ENCODE data around the gene SMAP2. TPM values are rescaled to one million over a fixed set of nuclear protein-coding genes. Genes with fewer than 3 reads are reported as not detected.
A peak's percentile ranks its signal among the peaks of the same experiment; 100 is the strongest.
"Not testable (repeated sequence)": the region's sequence is repeated elsewhere in the genome, so short reads cannot be mapped to it uniquely, and the experiment has no call there.

SMAP2 gene
- total RNA-seq, 2 experiments from 2014 or later = 116 to 145 TPM

DNA sequence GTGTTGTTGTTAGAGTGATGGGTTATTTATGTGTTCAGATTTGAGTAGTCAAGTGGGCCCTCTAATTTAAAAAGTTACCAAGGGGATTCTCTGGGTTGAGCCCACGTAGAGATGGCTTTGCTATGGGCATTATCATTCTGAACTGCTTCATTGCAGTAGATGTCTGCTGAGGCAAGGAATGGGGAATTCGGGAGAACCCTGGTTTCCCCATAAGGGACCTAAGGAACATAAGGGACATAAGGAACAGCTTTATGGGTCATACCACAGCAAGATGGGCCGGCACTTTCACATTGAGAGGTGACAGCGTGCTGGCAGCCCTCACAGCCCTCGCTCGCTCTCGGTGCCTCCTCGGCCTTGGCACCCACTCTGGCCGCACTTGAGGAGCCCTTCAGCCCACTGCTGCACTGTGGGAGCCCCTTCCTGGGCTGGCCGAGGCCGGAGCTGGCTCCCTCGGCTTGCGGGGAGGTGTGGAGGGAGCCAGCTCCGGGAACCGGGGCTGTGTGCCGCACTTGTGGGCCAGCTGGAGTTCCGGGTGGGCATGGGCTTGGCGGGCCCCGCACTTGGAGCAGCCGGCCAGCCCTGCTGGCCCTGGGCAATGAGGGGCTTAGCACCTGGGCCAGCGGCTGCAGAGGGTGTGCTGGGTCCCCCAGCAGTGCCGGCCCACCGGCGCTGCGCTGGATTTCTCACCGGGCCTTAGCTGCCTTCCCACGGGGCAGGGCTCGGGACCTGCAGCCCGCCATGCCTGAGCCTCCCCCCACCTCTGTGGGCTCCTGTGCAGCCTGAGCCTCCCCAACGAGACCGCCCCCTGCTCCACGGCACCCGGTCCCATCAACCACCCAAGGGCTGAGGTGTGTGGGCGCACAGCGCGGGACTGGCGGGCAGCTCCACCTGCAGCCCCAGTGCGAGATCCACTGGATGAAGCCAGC lies 14.1 kb downstream of the SMAP2 start:
- DNase-seq; H3K27me3 Mint-ChIP-seq; H3K9me3 Mint-ChIP-seq (ENCODE audit: low read depth); ATAC-seq: not testable (repeated sequence)
- H3K4me3 Mint-ChIP-seq = peak overlapping the region; percentile 88
- H3K36me3 Mint-ChIP-seq = peaks cover 51% of the 10 kb centered on the region
- H3K27ac Mint-ChIP-seq = peak overlapping the region; percentile 98
- CTCF ChIA-PET = interaction anchor here (1.8 to 6.5 kb wide), 8 partner anchors 10 to 72 kb away, joined by 3 to 40 read pairs (median 16); partner anchors contain the start of genes COL9A2 and SMAP2
- H3K4me1 Mint-ChIP-seq = peaks cover 92% of the 10 kb centered on the region

DNA sequence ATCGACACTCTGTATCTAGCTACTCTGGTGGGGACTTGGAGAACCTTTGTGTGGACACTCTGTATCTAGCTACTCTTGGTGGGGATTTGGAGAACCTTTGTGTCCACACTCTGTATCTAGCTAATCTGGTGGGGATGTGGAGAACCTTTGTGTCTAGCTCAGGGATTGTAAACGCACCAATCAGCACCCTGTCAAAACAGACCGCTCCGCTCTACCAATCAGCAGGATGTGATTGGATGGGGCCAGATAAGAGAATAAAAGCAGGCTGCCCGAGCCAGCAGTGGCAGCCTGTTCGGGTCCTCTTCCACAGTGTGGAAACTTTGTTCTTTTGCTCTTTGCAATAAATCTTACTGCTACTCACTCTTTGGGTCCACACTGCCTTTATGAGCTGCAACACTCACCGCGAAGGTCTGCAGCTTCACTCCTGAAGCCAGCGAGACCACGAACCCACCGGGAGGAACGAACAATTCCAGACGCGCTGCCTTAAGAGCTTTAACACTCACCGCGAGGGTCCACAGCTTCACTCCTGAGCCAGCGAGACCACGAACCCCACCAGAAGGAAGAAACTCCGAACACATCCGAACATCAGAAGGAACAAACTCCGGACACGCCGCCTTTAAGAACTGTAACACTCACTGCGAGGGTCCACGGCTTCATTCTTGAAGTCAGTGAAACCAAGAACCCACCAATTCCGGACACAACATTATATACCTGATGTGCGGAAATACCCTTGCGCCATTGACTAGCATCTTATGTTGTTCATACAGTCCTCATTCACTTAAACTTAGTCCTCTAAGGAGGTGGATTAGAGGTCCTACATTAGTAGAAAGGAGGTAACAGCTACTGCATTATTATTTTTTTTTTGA lies 15.2 kb downstream of the SMAP2 start:
- ATAC-seq (peak; percentile 3), DNase-seq (peak; percentile 70)
- peak overlapping the region; percentile 88 for H3K4me3 Mint-ChIP-seq
- CTCF ChIA-PET = interaction anchor here (1.5 to 6.8 kb wide), 4 partner anchors 11 to 245 kb away, joined by 3 to 32 read pairs (median 10); no protein-coding TSS in a partner anchor
- not testable (repeated sequence) for H3K27me3 Mint-ChIP-seq; H3K9me3 Mint-ChIP-seq (ENCODE audit: low read depth)
- H3K36me3 Mint-ChIP-seq = peaks cover 45% of the 10 kb centered on the region
- H3K27ac Mint-ChIP-seq = peak overlapping the region; percentile 93
- peaks cover 90% of the 10 kb centered on the region for H3K4me1 Mint-ChIP-seq

DNA sequence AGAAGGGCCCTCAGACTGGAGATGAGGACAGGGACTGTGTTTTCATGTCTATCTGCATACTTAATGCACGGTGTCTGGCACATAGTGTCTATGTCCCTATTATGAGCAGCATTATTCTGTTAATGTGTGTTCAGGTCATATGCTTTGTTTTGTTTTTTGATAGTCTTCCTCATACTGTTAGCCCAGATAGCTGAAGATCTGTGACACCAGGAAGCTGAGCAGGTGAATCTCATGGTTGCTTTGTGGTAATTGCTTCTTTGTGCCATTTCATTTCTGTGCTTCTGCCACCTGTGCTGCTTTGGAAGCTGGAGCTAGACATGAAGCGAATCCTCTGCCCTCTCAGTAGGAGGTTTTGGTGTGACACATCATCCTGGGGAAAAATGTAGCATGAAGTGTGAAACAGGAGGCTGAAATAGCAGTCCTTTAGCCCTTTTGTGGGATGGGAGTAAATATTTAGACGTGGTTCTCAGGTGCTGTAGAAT lies 15.8 kb downstream of the SMAP2 start:
- peaks cover 43% of the 10 kb centered on the region for H3K36me3 Mint-ChIP-seq

DNA sequence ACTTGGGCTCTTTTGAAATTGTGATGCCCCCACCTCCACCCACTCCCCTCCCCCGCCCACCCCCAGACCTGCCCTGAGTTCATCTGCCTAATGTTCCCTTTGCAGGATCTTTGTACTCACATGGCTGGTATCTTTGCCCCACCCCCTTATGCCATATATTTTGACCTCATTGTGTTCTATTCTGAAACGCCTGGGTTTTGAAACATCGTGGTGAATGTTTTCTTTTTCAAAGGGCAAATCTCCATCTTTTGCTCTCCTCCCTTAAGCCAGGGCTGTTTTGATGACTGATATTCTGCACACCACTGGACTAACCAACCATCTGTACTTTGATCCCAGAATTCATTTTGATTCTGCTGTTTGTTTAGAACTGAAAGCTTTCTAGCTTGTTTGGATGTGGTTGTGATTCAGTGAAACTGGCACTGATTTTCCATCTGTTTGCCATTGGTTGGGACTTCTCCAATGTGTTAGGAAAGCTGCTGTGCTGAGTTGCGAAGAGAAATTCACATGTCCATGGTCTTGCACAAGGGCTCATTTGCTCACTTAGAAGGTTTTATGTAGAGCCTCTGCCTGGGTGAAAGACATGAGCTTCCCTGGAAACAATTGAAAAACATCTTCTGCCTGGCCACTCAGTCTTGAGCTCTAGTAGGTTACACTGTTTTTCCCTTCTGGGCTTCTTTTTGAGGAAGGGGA lies 16.5 kb downstream of the SMAP2 start:
- Mint-ChIP-seq H3K4me3 (peak overlapping the region; percentile 88), H3K36me3 (peaks cover 45% of the 10 kb centered on the region), H3K27me3 (no peaks in the 10 kb centered on the region), H3K27ac (peak overlapping the region; percentile 80), H3K9me3 (ENCODE audit: low read depth) (no peaks in the 10 kb centered on the region), H3K4me1 (peaks cover 91% of the 10 kb centered on the region)
- CTCF ChIA-PET = interaction anchor here (0.6 to 6.8 kb wide), 7 partner anchors 9 to 246 kb away, joined by 3 to 32 read pairs (median 4); no protein-coding TSS in a partner anchor
- ATAC-seq (no peak), DNase-seq (no peak)

More for the DNA sequence above, 15.8 kb downstream of the SMAP2 start:
- CTCF ChIA-PET = interaction anchor here (0.6 to 6.8 kb wide), 6 partner anchors 8 to 245 kb away, joined by 3 to 32 read pairs (median 4); no protein-coding TSS in a partner anchor
- no peaks in the 10 kb centered on the region for H3K27me3 Mint-ChIP-seq
- H3K27ac Mint-ChIP-seq = peak overlapping the region; percentile 93
- no peak for DNase-seq
- ATAC-seq = peak; percentile 8
- peaks cover 91% of the 10 kb centered on the region for H3K4me1 Mint-ChIP-seq
- no peaks in the 10 kb centered on the region for H3K9me3 Mint-ChIP-seq (ENCODE audit: low read depth)
- H3K4me3 Mint-ChIP-seq = peak overlapping the region; percentile 88

DNA sequence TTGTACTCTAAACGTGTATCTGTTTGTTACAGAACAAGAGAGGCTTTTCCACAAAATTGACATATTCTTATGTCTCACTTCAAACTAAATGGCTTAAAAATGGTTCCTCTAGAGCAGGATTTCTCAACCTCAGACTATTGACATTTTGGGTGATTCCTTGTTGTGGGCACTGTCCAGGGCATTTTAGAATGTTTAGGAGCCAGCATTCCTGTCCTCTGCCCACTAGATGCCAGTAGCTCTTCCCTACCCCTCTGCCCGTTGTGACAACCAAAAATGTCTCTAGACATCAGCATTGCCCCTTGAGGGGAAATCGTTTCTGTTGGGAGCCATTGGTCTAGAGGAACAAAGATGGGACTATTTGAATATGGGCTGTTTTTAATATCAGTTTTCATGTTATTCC lies 17.3 kb downstream of the SMAP2 start:
- H3K4me1 Mint-ChIP-seq = peaks cover 90% of the 10 kb centered on the region
- CTCF ChIA-PET = interaction anchor here (1.1 to 6.8 kb wide), 6 partner anchors 8 to 238 kb away, joined by 3 to 32 read pairs (median 5); no protein-coding TSS in a partner anchor
- DNase-seq (no peak), ATAC-seq (no peak)
- H3K9me3 Mint-ChIP-seq (ENCODE audit: low read depth) = no peaks in the 10 kb centered on the region
- H3K36me3 Mint-ChIP-seq = peaks cover 50% of the 10 kb centered on the region
- peak overlapping the region; percentile 47 for H3K27ac Mint-ChIP-seq
- H3K27me3 Mint-ChIP-seq = no peaks in the 10 kb centered on the region
- H3K4me3 Mint-ChIP-seq = no peak overlapping the region

DNA sequence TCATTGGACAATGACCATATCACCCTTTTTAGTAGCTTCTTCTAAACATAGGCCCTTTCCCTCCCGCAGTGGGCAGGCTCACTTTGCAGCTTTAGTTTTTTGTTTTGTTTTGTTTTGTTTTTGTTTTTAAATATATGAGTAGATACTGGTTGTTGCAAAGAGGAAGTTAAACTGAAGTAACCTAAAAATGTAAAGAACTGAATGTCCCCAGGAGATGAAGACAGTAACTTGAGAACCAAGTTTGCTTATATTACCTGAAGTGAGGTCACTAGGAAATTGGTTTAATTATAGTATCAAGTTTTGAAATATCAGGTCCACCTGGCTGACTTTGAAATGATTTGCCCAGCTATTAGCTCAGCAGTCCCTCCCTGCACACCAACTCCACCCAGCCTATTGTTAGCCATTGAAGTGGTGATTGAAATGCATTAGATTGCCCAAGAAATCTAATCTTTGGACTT lies 18.2 kb downstream of the SMAP2 start:
- Mint-ChIP-seq H3K27ac (peak overlapping the region; percentile 72), H3K9me3 (ENCODE audit: low read depth) (no peaks in the 10 kb centered on the region), H3K36me3 (peaks cover 49% of the 10 kb centered on the region), H3K27me3 (no peaks in the 10 kb centered on the region), H3K4me3 (no peak overlapping the region), H3K4me1 (peaks cover 91% of the 10 kb centered on the region)
- DNase-seq = no peak
- ATAC-seq = no peak
- CTCF ChIA-PET = interaction anchor here (1.1 to 6.8 kb wide), 5 partner anchors 8 to 239 kb away, joined by 3 to 32 read pairs (median 10); no protein-coding TSS in a partner anchor

DNA sequence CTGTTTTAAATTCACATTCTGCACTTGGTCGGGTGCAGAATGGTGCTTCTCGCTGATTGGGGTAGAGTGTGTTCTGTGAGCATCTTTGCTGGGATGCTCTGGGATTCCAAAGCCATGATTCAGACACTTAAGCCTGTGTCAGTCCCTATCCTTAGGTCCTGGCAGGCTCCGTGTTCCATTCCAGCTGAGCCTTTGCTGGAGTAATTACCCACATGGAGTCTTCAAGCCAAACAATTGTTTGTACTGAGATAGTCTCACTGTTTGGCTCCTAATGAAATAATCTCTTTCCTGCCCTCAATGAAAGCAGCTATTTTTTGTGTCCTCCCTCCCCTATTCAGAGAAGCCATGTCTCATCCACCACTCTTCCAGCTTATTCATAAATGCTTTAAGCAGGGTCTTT lies 18.7 kb downstream of the SMAP2 start:
- ATAC-seq = no peak
- no peak for DNase-seq
- Mint-ChIP-seq H3K27ac (peak overlapping the region; percentile 72), H3K36me3 (peaks cover 49% of the 10 kb centered on the region), H3K27me3 (no peaks in the 10 kb centered on the region), H3K4me1 (peaks cover 92% of the 10 kb centered on the region), H3K9me3 (ENCODE audit: low read depth) (no peaks in the 10 kb centered on the region), H3K4me3 (no peak overlapping the region)
- CTCF ChIA-PET = interaction anchor here (1.2 to 6.8 kb wide), 3 partner anchors 9 to 248 kb away, joined by 5 to 32 read pairs (median 10); no protein-coding TSS in a partner anchor

DNA sequence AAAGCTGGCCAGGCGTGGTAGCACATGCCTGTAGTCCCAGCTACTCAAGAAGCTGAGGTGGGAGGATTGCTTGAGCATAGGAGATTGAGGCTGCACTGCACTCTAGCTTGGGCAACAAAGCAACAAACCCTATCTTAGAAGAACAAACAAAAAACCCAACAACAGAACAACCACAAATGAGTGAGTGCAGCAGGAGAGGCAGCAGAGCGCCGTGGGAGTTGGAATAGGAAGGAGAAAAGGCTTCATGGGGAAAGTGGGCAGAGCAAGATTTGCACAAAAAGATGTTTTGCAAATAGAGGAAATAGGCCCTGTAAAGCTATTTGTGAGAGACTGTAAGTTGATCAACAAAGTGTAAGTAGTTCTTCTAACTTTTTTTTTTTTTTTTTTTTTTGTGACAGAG lies 19.6 kb downstream of the SMAP2 start:
- no peaks in the 10 kb centered on the region for H3K9me3 Mint-ChIP-seq (ENCODE audit: low read depth)
- CTCF ChIA-PET = interaction anchor here (0.7 to 6.8 kb wide), 8 partner anchors 8 to 305 kb away, joined by 3 to 32 read pairs (median 3); no protein-coding TSS in a partner anchor
- peaks cover 91% of the 10 kb centered on the region for H3K4me1 Mint-ChIP-seq
- DNase-seq = no peak
- ATAC-seq = no peak
- no peak overlapping the region for H3K4me3 Mint-ChIP-seq
- peak overlapping the region; percentile 76 for H3K27ac Mint-ChIP-seq
- peaks cover 53% of the 10 kb centered on the region for H3K36me3 Mint-ChIP-seq
- no peaks in the 10 kb centered on the region for H3K27me3 Mint-ChIP-seq

DNA sequence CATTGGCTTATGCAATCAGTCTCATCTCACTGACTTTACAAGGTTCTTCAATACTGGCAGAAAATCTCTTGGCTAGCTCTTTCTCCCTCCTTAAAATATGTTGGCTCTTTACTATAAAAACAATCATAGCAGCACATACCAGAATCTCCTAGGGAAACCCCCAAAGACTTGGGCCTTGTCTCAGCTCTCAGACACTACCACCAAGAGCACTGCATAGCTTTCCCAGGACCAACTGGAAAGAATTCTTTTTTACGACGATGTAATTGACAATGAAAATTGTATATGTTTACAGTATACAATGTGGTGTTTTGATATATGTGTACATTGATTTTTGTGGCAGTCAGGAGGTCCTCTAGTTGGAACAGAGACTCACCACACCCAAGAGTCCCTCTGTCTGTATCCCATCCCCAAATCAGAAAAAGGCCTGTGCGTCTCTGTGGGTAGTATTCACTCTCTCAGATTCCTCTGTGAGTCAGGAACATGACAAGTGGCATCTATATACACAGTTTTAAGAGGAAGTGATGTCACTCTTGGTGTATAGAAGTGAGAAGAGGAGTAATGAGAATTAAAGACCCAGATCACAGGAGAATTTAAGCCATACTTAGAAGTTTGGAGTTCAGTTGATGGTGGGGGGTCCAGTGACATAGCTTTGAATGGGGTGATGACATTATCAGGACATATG lies 21.1 kb downstream of the SMAP2 start:
- Mint-ChIP-seq H3K4me1 (peaks cover 84% of the 10 kb centered on the region), H3K36me3 (peaks cover 46% of the 10 kb centered on the region), H3K27ac (peak overlapping the region; percentile 85), H3K4me3 (peak overlapping the region; percentile 22), H3K27me3 (no peaks in the 10 kb centered on the region), H3K9me3 (ENCODE audit: low read depth) (no peaks in the 10 kb centered on the region)
- DNase-seq (no peak), ATAC-seq (peak; percentile 88)
- CTCF ChIA-PET = interaction anchor here (2.7 to 6.8 kb wide), 2 partner anchors 9 to 10 kb away, joined by 9 to 32 read pairs; no protein-coding TSS in a partner anchor

DNA sequence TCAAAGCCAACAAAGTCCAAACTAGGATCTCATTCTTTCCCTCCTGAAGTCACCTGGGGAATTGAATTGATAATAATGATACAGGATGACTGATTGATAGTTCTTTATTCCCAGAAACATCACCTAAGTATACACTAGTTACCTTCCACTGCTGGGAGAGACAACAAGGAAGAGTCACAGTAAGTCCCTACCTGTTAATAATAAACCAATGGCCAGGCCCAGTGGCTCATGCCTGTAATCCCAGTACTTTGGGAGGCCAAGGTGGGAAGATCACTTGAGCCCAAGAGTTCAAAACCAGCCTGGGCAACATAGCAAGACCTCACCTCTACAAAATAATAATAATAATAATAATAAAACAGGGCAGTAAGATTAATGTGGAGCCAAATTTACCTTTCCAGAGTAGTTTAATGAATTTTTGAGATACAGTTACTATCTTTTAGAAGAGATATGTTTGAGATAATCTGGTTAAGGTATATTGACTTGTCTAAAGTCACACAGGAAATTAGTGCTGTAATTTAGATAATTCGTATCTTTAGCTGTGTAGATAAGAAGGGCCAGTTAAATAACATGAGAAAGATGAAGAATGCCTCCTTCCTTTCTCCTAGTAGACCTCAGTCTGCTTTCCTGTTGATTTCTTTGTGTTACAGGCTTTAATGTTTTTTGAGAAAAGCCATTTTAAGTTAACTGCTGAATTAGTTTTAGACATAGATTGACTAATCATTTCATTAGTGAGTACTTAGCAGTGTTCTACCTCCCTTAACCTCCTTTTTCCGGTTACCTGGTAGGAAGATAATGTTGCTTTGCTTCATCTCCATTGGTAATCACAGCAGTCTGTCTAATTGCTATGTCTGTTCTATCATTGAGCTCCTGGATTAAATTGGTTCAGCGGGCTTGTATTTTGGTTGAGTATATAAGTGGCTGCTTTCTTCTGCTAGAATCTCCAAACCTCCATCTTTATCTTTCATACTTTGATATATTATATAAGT lies 22.0 kb downstream of the SMAP2 start:
- CTCF ChIA-PET = interaction anchor here (0.6 to 6.8 kb wide), 4 partner anchors 9 to 129 kb away, joined by 3 to 32 read pairs (median 7); no protein-coding TSS in a partner anchor
- H3K27me3 Mint-ChIP-seq = no peaks in the 10 kb centered on the region
- peaks cover 84% of the 10 kb centered on the region for H3K4me1 Mint-ChIP-seq
- peaks cover 43% of the 10 kb centered on the region for H3K36me3 Mint-ChIP-seq
- H3K9me3 Mint-ChIP-seq (ENCODE audit: low read depth) = no peaks in the 10 kb centered on the region
- ATAC-seq (no peak), DNase-seq (no peak)
- H3K4me3 Mint-ChIP-seq = no peak overlapping the region
- peak overlapping the region; percentile 85 for H3K27ac Mint-ChIP-seq

DNA sequence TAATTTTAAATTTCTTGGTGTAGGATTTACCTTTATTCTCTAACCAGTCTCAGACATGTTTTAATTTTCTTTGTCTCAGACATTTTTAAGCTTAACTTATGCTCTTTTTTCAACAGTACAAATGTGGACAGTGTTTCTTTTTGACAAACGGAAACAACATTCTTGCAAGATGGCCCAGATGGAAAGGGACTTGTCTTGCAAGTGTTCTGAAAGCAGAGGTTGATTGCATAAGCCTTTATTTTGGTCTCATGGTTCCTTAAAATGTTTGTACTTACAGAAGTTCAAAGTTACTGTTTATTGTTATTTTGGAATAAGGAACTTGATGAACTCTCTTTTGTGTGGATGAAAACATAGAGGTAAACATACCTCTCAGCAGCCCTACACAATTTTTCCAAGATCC lies 22.9 kb downstream of the SMAP2 start:
- peaks cover 83% of the 10 kb centered on the region for H3K4me1 Mint-ChIP-seq

More for the DNA sequence above, 22.9 kb downstream of the SMAP2 start:
- Mint-ChIP-seq H3K9me3 (ENCODE audit: low read depth) (no peaks in the 10 kb centered on the region), H3K36me3 (peaks cover 39% of the 10 kb centered on the region), H3K27ac (peak overlapping the region; percentile 50), H3K4me3 (no peak overlapping the region), H3K27me3 (no peaks in the 10 kb centered on the region)
- CTCF ChIA-PET = interaction anchor here (1.6 to 2.7 kb wide), 2 partner anchors 11 to 58 kb away, joined by 5 to 9 read pairs; no protein-coding TSS in a partner anchor
- DNase-seq (no peak), ATAC-seq (no peak)

Measured in activated CD8-positive, alpha-beta memory T cell treated with anti-CD3 and anti-CD28 coated beads, Interleukin-2, amount 10 ng/mL, durations not matched to agents 7 days and 5 days (primary cell).